Measurements from ENCODE around the gene DOCK10.
"Not testable (repeated sequence)": the region's sequence is repeated elsewhere in the genome, so short reads cannot be mapped to it uniquely, and the experiment has no call there.

DOCK10 gene

GRCh38 chr2:224946895-224947294, 95.4 kb downstream of the DOCK10 start:
- peak; percentile 64 for DNase-seq

GRCh38 chr2:224944707-224945547, 97.3 kb downstream of the DOCK10 start:
- no peak for DNase-seq

- not testable (repeated sequence) for DNase-seq
Measured at GRCh38 chr2:224943601-224944041, 98.6 kb downstream of the DOCK10 start.

GRCh38 chr2:224941960-224942359, 100.3 kb downstream of the DOCK10 start:
- no peak for DNase-seq

GRCh38 chr2:224940618-224941017, 101.7 kb downstream of the DOCK10 start:
- no peak for DNase-seq

- DNase-seq: no peak
Measured at GRCh38 chr2:224938651-224939182, 103.6 kb downstream of the DOCK10 start.

GRCh38 chr2:224937887-224938286, 104.4 kb downstream of the DOCK10 start:
- DNase-seq: no peak

- DNase-seq: peak; percentile 54
Measured at GRCh38 chr2:224934526-224935188, 107.6 kb downstream of the DOCK10 start.

- no peak for DNase-seq
Measured at GRCh38 chr2:224933431-224933830, 108.8 kb downstream of the DOCK10 start.

GRCh38 chr2:224932522-224932921, 109.7 kb downstream of the DOCK10 start:
- DNase-seq: no peak

- no peak for DNase-seq
Measured at GRCh38 chr2:224931956-224932355, 110.3 kb downstream of the DOCK10 start.

GRCh38 chr2:224930990-224931389, 111.3 kb downstream of the DOCK10 start:
- no peak for DNase-seq

GRCh38 chr2:224930124-224930523, 112.1 kb downstream of the DOCK10 start:
- DNase-seq: no peak

- no peak for DNase-seq
Measured at GRCh38 chr2:224929512-224929911, 112.8 kb downstream of the DOCK10 start.

- peak; percentile 76 for DNase-seq
Measured at GRCh38 chr2:224927646-224928173, 114.6 kb downstream of the DOCK10 start.

GRCh38 chr2:224927011-224927410, 115.3 kb downstream of the DOCK10 start:
- DNase-seq: no peak

GRCh38 chr2:224925810-224926100, 116.5 kb downstream of the DOCK10 start:
- DNase-seq: peak; percentile 42

- no peak for DNase-seq
Measured at GRCh38 chr2:224925061-224925809, 117.0 kb downstream of the DOCK10 start.

GRCh38 chr2:224924631-224925030, 117.6 kb downstream of the DOCK10 start:
- no peak for DNase-seq

- DNase-seq: no peak
Measured at GRCh38 chr2:224922142-224922727, 120.0 kb downstream of the DOCK10 start.

- DNase-seq: no peak
Measured at GRCh38 chr2:224919472-224920110, 122.7 kb downstream of the DOCK10 start.
